ENCODE data around the gene PPP2R5E.

The PPP2R5E gene

GRCh38 chr14:63517354-63517753 lies 25.8 kb downstream of the PPP2R5E start:
- DNase-seq = no peak

- DNase-seq = no peak
These were observed 27.9 kb downstream of the PPP2R5E start for GRCh38 chr14:63515240-63515639.

- DNase-seq = no peak
These were observed 29.4 kb downstream of the PPP2R5E start for GRCh38 chr14:63513756-63514155.

- DNase-seq = no peak
These were observed 30.3 kb downstream of the PPP2R5E start for GRCh38 chr14:63512861-63513260.

- peak; percentile 35 to 53 for DNase-seq
These were observed 32.6 kb downstream of the PPP2R5E start for GRCh38 chr14:63510538-63510937.

GRCh38 chr14:63508033-63508432 lies 35.1 kb downstream of the PPP2R5E start:
- DNase-seq = no peak

GRCh38 chr14:63504648-63505047 lies 38.5 kb downstream of the PPP2R5E start:
- DNase-seq = no peak

GRCh38 chr14:63501429-63501828 lies 41.7 kb downstream of the PPP2R5E start:
- no peak for DNase-seq

- DNase-seq = no peak
These were observed 43.4 kb downstream of the PPP2R5E start for GRCh38 chr14:63499701-63500250.

- DNase-seq = no peak
These were observed 46.3 kb downstream of the PPP2R5E start for GRCh38 chr14:63496837-63497400.

GRCh38 chr14:63493246-63493645 lies 49.9 kb downstream of the PPP2R5E start:
- DNase-seq = peak; percentile 42 to 45

- no peak for DNase-seq
These were observed 50.8 kb downstream of the PPP2R5E start for GRCh38 chr14:63492391-63492790.

- peak; percentile 32 to 57 for DNase-seq
These were observed 55.5 kb downstream of the PPP2R5E start for GRCh38 chr14:63487724-63488123.

GRCh38 chr14:63486738-63487137 lies 56.4 kb downstream of the PPP2R5E start:
- DNase-seq = no peak

- no peak for DNase-seq
These were observed 59.9 kb downstream of the PPP2R5E start for GRCh38 chr14:63483315-63483714.

- no peak for DNase-seq
These were observed 62.6 kb downstream of the PPP2R5E start for GRCh38 chr14:63480599-63480998.

- no peak for DNase-seq
These were observed 64.7 kb downstream of the PPP2R5E start for GRCh38 chr14:63478437-63478852.

GRCh38 chr14:63478010-63478409 lies 65.2 kb downstream of the PPP2R5E start:
- DNase-seq = peak in 1 of 2 experiments; percentile 35

GRCh38 chr14:63477556-63477955 lies 65.6 kb downstream of the PPP2R5E start:
- no peak for DNase-seq

GRCh38 chr14:63475761-63476160 lies 67.4 kb downstream of the PPP2R5E start:
- no peak for DNase-seq

- no peak for DNase-seq
These were observed 68.3 kb downstream of the PPP2R5E start for GRCh38 chr14:63474844-63475243.

- DNase-seq = no peak
These were observed 69.1 kb downstream of the PPP2R5E start for GRCh38 chr14:63474111-63474510.

- peak; percentile 32 to 46 for DNase-seq
These were observed 70.0 kb downstream of the PPP2R5E start for GRCh38 chr14:63472986-63473788.

Measured in Kasumi-1 (cell line).